Brain microvascular endothelial cell (primary cell): Measurements from ENCODE around the gene FAM9C.
"Not testable (repeated sequence)": the region's sequence is repeated elsewhere in the genome, so short reads cannot be mapped to it uniquely, and the experiment has no call there.

Source experiments
- DNase-seq: peaks from one replicate; pipeline ENCODE4 v3.0.0-alpha.2; 2020
- H3K27ac ChIP-seq: fragments of 250-450 bp; sonication (Bioruptor Pico); 2 replicates; pipeline ENCODE4 v1.5.1; 2020; ENCODE audit warnings: mild to moderate bottlenecking, moderate library complexity
- H3K27me3 ChIP-seq: fragments of 250-450 bp; sonication (Bioruptor Pico); replicated peaks from 2 replicates; pipeline ENCODE4 v1.5.1; 2020; ENCODE audit warnings: mild to moderate bottlenecking
- H3K36me3 ChIP-seq: fragments of 250-450 bp; sonication (Bioruptor Pico); replicated peaks from 2 replicates; pipeline ENCODE4 v1.5.1; 2020; ENCODE audit warnings: mild to moderate bottlenecking
- H3K4me3 ChIP-seq: 2 replicates; pipeline ENCODE4 v1.5.1; 2011; ENCODE audit warnings: low read depth, mild to moderate bottlenecking, control low read depth, low read length, moderate library complexity
- in situ Hi-C: cut with HindIII; loops from 2 replicates; pipeline ENCODE4 v1.10.0; 2017; ENCODE audit warnings: low sequenced_read_pairs, low pct_ligation_motif_present
- TF ChIP-seq, protein P1 (sequence below): IDR thresholded peaks from 2 replicates; pipeline ENCODE4 v1.5.1; 2011; ENCODE audit warnings: low read depth, mild to moderate bottlenecking, moderate library complexity, low read length, control low read depth, inconsistent platforms; ENCODE audit errors: missing control alignments

The FAM9C gene

DNA sequence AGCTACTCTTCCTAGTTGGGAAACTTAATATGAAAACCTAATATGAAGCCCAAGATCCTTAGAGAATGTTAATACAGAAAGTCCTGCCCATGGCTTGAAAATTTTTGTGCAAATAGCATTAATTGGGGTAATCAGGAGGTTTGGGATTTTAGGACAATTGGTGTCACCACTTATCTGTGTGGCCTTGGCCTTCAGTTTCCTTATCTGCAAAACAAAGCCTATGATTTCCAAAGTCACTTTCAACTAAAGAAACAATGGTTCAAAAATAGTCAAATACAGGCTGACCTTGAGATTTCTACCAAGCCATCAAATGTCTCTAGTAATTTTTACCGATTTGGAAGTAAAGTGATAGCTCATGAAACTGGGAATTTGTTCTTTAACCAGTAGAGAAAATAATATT, 40.2 kb upstream of the FAM9C start:
- in situ Hi-C loops, result no loop called here
- no peak for DNase-seq
- H3K4me3 ChIP-seq, result no peak overlapping the region
- no peak overlapping the region for H3K27ac ChIP-seq
- H3K36me3 ChIP-seq, result no peaks in the 10 kb centered on the region
- TF ChIP-seq, protein P1, sequence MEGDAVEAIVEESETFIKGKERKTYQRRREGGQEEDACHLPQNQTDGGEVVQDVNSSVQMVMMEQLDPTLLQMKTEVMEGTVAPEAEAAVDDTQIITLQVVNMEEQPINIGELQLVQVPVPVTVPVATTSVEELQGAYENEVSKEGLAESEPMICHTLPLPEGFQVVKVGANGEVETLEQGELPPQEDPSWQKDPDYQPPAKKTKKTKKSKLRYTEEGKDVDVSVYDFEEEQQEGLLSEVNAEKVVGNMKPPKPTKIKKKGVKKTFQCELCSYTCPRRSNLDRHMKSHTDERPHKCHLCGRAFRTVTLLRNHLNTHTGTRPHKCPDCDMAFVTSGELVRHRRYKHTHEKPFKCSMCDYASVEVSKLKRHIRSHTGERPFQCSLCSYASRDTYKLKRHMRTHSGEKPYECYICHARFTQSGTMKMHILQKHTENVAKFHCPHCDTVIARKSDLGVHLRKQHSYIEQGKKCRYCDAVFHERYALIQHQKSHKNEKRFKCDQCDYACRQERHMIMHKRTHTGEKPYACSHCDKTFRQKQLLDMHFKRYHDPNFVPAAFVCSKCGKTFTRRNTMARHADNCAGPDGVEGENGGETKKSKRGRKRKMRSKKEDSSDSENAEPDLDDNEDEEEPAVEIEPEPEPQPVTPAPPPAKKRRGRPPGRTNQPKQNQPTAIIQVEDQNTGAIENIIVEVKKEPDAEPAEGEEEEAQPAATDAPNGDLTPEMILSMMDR, result no peak
- H3K27me3 ChIP-seq, result no peaks in the 10 kb centered on the region

DNA sequence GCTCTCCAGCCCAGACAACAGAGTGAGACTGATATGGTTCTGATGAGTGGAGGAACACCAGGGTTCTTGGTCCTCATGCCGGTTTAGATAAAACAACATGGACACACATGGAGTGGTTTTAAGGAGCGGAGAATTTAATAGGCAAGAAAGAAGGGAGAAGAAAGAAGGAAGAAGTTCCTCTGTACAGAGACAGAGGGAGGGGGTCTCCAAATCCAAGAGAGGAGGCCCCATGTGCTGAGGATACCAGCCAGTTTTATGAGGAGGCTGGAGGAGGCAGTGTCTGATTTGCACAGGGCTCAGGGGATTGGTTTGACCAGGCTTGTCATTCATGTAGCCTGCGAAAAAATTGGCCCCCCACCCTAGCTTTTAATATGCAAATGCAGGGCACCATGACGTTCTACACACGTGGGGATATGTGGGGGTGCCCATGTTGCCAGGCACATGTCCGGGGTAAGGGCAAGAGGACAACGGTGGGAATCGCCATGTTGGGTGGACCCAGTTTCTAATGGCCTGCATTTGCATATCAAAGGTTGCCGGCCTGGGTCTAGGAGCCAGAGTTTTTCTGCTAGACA, 39.4 kb upstream of the FAM9C start:
- H3K27me3 ChIP-seq, H3K36me3 ChIP-seq, H3K4me3 ChIP-seq, H3K27ac ChIP-seq, in situ Hi-C loops, DNase-seq: not testable (repeated sequence)

DNA sequence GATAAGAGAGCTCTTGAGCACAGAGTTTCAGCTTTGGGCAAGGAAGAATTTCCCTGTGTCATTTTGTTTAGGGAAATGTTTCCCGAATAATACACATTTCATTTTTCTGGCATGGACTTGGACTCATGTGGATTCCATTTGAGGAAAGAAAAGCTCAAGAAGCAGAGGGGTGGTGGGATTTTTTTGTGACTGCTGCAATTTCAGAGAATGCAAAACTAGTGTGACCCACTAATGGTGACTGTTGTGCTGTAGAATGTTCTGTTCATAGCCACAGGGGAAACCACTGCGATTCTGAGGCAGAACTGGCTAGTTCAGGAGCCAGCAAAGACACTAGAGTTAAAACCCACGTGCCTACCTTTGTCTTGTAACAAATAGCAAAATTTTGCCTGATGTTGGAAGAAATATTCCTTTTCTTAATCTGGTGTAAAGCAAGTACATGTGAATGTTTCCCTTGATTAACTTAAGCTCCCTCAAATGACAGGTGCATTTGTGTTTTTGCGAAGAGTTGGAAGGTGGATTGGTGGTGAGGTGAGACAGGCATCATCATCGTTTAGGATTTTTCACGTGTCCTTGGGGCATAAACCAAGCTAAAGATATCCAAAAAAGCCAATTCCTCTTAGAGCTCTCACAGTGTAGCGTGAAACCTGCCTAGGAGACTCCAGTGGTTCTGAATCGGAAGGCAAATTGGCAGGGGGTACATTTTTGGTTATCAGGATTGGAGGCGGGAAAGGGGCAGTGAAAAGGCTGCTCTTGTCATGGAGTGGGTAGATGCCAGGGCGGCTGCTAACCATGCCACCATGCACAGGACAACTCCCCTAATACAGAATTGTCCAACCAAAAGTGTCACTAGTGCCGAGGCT, 38.0 kb upstream of the FAM9C start:
- TF ChIP-seq, protein P1, result no peak
- H3K27me3 ChIP-seq, result no peaks in the 10 kb centered on the region
- DNase-seq, result no peak
- no peak overlapping the region for H3K4me3 ChIP-seq
- in situ Hi-C loops, result no loop called here
- H3K36me3 ChIP-seq, result no peaks in the 10 kb centered on the region
- no peak overlapping the region for H3K27ac ChIP-seq

DNA sequence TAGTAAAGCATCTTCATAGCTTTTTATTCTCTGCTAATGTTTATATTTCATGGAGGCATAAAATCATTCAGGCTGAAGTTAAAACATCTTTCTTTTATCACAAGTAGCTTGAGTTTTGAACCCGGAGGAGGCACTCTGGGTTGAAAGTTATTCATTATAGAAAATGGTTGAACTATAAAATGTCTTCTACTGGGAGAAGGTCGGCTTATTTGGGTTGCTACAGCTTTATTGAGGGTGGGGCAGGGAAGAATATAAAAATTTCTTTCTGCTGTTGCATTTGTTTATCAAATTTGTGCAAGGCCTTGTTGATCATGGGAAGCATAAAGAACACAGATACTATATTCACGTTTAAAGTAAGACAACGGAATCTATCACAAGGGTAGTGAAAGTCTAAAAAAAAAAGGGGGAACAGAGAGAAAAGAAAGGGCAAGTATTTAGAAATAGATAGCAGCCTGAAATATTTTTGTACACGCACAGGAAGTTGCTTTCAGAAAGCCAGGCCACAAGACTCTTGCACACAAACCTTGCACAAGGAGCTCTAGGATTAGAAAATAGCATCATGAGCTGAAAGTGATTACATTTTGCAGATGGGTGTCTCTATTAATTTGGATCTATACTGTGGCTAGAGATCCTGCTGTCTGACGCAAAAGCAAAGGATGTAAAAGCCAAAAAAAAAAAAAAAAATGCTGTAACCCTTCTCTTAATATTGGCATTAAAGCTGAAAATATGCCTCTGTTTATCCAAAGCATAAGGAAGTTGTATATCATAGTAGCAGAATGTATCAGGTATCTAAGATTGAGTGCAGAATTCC, 37.2 kb upstream of the FAM9C start:
- in situ Hi-C loops, result no loop called here
- no peaks in the 10 kb centered on the region for H3K36me3 ChIP-seq
- no peak for DNase-seq
- no peaks in the 10 kb centered on the region for H3K27me3 ChIP-seq
- no peak overlapping the region for H3K27ac ChIP-seq
- TF ChIP-seq, protein P1, result no peak
- H3K4me3 ChIP-seq, result no peak overlapping the region

DNA sequence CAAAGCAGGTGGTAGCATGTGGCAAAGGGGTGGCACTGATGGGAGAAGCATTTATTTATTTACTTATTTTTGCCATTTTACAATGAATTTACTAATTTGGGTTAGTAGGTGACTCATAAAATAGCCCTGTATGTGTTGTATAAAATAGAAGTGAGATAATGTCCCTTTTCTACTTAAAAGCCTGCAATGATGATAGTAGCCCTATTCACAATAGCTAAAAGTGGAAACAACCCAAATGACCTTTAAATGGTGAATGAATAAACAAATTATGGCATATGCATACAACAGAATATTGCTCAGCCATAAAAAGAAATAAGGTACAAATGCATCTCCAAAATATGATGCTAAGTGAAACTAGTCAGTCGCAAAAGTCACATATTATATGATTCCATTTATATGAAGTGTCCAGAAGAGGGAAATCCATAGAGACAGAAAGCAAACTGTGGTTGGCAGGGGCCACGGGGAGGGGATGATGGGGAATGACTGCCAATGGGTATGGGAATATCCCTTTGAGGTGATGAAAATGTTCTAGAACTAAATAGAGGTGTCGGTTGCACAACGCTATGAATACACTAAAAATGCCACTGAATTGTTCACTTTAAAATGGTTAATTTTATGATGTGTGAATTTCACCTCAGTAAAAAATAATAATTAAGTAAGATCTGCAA, 35.8 kb upstream of the FAM9C start:
- no peak for DNase-seq
- TF ChIP-seq, protein P1, result no peak
- no peak overlapping the region for H3K27ac ChIP-seq
- in situ Hi-C loops, result no loop called here
- H3K27me3 ChIP-seq, result no peaks in the 10 kb centered on the region
- H3K4me3 ChIP-seq, result no peak overlapping the region
- H3K36me3 ChIP-seq, result no peaks in the 10 kb centered on the region
